ENCODE measurements around the gene GPR162. TPM values are rescaled to one million over a fixed set of nuclear protein-coding genes. Genes with fewer than 3 reads are reported as not detected.

GPR162 gene
- total RNA-seq, 1 experiment from 2014 or later = not detected

- no peak for DNase-seq (ENCODE audit: unreplicated experiment)
- H3K9me3 Mint-ChIP-seq (ENCODE audit: unreplicated experiment) = no peaks in the 10 kb centered on the region
- no peak for TF ChIP-seq CTCF (IDR thresholded peaks at IDR 0.05; ENCODE audit: unreplicated experiment)
- no peak overlapping the region for H3K4me3 Mint-ChIP-seq (ENCODE audit: unreplicated experiment)
- ChIA-PET POLR2A (interaction anchor here (0.6 to 1.7 kb wide), 2 partner anchors 9 to 179 kb away, joined by 3 to 12 read pairs; partner anchors contain the start of genes CDCA3 and USP5), CTCF (interaction anchor here (0.7 to 1.4 kb wide), 4 partner anchors 12 to 64 kb away, joined by 4 to 7 read pairs (median 5); partner anchors contain the start of gene SPSB2)
- no peak overlapping the region for H3K27ac Mint-ChIP-seq (ENCODE audit: low read depth, unreplicated experiment)
- no peaks in the 10 kb centered on the region for H3K4me1 Mint-ChIP-seq (ENCODE audit: insufficient read depth, unreplicated experiment)
- no TSS peak for BruUV-seq (replicated peaks)
- no peaks in the 10 kb centered on the region for H3K27me3 Mint-ChIP-seq (ENCODE audit: insufficient read depth, unreplicated experiment)
- H3K36me3 Mint-ChIP-seq (ENCODE audit: insufficient read depth, unreplicated experiment) = peaks cover 78% of the 10 kb centered on the region
- intact Hi-C loops (cut with micrococcal nuclease) = no loop called here
These were observed 39.3 kb downstream of the GPR162 start for GRCh38 chr12:6860942-6861341.

DNA sequence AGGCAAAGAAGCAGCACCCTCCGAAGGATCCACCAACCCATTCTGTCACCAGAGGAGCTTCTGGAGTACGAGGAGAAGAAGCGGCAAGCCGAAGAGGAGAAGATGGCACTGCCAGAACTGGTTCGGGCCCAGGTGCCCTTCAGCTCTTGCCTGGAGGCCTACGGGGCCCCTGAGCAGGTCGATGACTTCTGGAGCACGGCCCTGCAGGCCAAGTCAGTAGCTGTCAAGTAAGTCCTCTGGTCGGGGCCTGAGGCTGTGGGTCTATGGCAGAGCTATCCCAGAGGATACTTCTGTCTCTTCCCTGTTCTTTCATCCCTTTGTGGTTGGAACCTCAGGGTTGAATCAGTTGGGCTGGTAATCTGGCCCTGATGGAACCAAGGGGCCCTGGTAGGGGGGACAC, 39.8 kb downstream of the GPR162 start:
- no TSS peak for BruUV-seq (replicated peaks)
- Mint-ChIP-seq H3K4me1 (ENCODE audit: insufficient read depth, unreplicated experiment) (peaks cover 2% of the 10 kb centered on the region), H3K36me3 (ENCODE audit: insufficient read depth, unreplicated experiment) (peaks cover 74% of the 10 kb centered on the region), H3K27ac (ENCODE audit: low read depth, unreplicated experiment) (no peak overlapping the region), H3K9me3 (ENCODE audit: unreplicated experiment) (no peaks in the 10 kb centered on the region), H3K27me3 (ENCODE audit: insufficient read depth, unreplicated experiment) (no peaks in the 10 kb centered on the region), H3K4me3 (ENCODE audit: unreplicated experiment) (no peak overlapping the region)
- intact Hi-C loops (cut with micrococcal nuclease) = no loop called here
- TF ChIP-seq CTCF (IDR thresholded peaks at IDR 0.05; ENCODE audit: unreplicated experiment) = no peak
- DNase-seq (ENCODE audit: unreplicated experiment) = no peak
- CTCF ChIA-PET = interaction anchor here (0.7 to 1.4 kb wide), 5 partner anchors 11 to 126 kb away, joined by 3 to 7 read pairs (median 4); partner anchors contain the start of gene SPSB2
- POLR2A ChIA-PET = interaction anchor here (0.6 to 1.7 kb wide), 2 partner anchors 9 to 180 kb away, joined by 3 to 12 read pairs; partner anchors contain the start of genes CDCA3 and USP5

DNA sequence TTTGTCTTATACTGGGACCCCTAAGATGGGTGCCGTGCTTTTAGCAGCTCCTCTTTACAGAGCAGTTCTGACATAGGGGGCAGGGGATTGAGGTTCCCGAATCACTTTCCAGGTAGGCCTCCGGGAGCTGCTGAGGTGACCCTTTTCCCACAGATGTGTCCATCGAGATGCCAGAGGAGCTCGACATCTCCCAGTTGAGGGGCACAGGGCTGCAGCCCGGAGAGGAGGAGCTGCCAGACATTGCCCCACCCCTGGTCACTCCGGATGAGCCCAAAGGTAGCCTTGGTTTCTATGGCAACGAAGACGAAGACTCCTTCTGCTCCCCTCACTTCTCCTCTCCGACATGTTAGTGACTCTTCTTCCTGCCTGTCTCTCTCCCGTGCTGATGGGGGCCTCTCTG, 41.4 kb downstream of the GPR162 start:
- Mint-ChIP-seq H3K36me3 (ENCODE audit: insufficient read depth, unreplicated experiment) (peaks cover 62% of the 10 kb centered on the region), H3K4me3 (ENCODE audit: unreplicated experiment) (no peak overlapping the region), H3K27ac (ENCODE audit: low read depth, unreplicated experiment) (no peak overlapping the region)

More for the DNA sequence above, 41.4 kb downstream of the GPR162 start:
- ChIA-PET POLR2A (interaction anchor here (0.9 kb wide), 1 partner anchor 10 kb away, joined by 5 read pairs; the partner anchor contains the start of gene USP5), CTCF (interaction anchor here (2.0 kb wide), 1 partner anchor 9 kb away, joined by 10 read pairs; the partner anchor contains the start of gene SPSB2)
- Mint-ChIP-seq H3K9me3 (ENCODE audit: unreplicated experiment) (no peaks in the 10 kb centered on the region), H3K4me1 (ENCODE audit: insufficient read depth, unreplicated experiment) (peaks cover 6% of the 10 kb centered on the region), H3K27me3 (ENCODE audit: insufficient read depth, unreplicated experiment) (no peaks in the 10 kb centered on the region)
- intact Hi-C loops (cut with micrococcal nuclease) = no loop called here
- no peak for TF ChIP-seq CTCF (IDR thresholded peaks at IDR 0.05; ENCODE audit: unreplicated experiment)
- no peak for DNase-seq (ENCODE audit: unreplicated experiment)
- no TSS peak for BruUV-seq (replicated peaks)
